HepG2 (cell line): ENCODE results near the gene GGTA1. TPM values are rescaled to one million over a fixed set of nuclear protein-coding genes. Genes with fewer than 3 reads are reported as not detected.

Experiments
- ARNT ChIP-seq: fragments of 450-650 bp; IDR thresholded peaks from 2 replicates; pipeline ENCODE4 v1.6.1; 2017
- ELF4 ChIP-seq: sonication (generic); formaldehyde crosslinking; IDR thresholded peaks from 2 replicates; pipeline ENCODE4 v1.5.0; 2020; ENCODE audit warnings: missing genetic modification reagents, mild to moderate bottlenecking, moderate library complexity, borderline replicate concordance
- HHEX ChIP-seq: IDR thresholded peaks from 2 replicates; pipeline ENCODE4 v1.6.1; 2016; ENCODE audit warnings: control low read depth
- HNF4A ChIP-seq: sonication (generic); formaldehyde crosslinking; IDR thresholded peaks from 2 replicates; pipeline ENCODE4 v1.4.0; 2020; ENCODE audit warnings: missing genetic modification reagents
- MAFF ChIP-seq: IDR thresholded peaks from 2 replicates; pipeline ENCODE4 v1.6.1; 2011; ENCODE audit warnings: low read depth, low read length, improper control_type of control experiment
- NKX3-1 ChIP-seq: sonication (generic); formaldehyde crosslinking; IDR thresholded peaks from 2 replicates; pipeline ENCODE4 v1.5.0; 2020; ENCODE audit warnings: missing genetic modification reagents
- RBM39 ChIP-seq: fragments of 200-400 bp; formaldehyde crosslinking; IDR thresholded peaks from one replicate; pipeline ENCODE4 v1.6.1; 2018; ENCODE audit warnings: antibody characterized with exemption, mild to moderate bottlenecking, low read depth, low read length; ENCODE audit not compliant: poor library complexity, severe bottlenecking
- ZNF274 ChIP-seq: sonication (generic); formaldehyde crosslinking; IDR thresholded peaks from 2 replicates; pipeline ENCODE4 v1.5.1; 2020; ENCODE audit warnings: mild to moderate bottlenecking, missing genetic modification reagents
- ZNF354B ChIP-seq: sonication (generic); formaldehyde crosslinking; IDR thresholded peaks from 2 replicates; pipeline ENCODE4 v1.8.0; 2022; ENCODE audit warnings: mild to moderate bottlenecking, missing genetic modification reagents
- ZNF44 ChIP-seq: sonication (generic); formaldehyde crosslinking; IDR thresholded peaks from 2 replicates; pipeline ENCODE4 v1.5.1; 2020; ENCODE audit warnings: mild to moderate bottlenecking, missing genetic modification reagents
- ZNF546 ChIP-seq: sonication (generic); formaldehyde crosslinking; conservative IDR thresholded peaks from 2 replicates; pipeline ENCODE4 v1.8.1; 2023; ENCODE audit warnings: mild to moderate bottlenecking, missing genetic modification reagents
- ZNF672 ChIP-seq: sonication (generic); formaldehyde crosslinking; IDR thresholded peaks from 2 replicates; pipeline ENCODE4 v1.8.1; 2022; ENCODE audit warnings: missing genetic modification reagents
- ZNF747 ChIP-seq: sonication (generic); formaldehyde crosslinking; IDR thresholded peaks from 2 replicates; pipeline ENCODE4 v1.8.1; 2023; ENCODE audit warnings: missing genetic modification reagents, mild to moderate bottlenecking, borderline replicate concordance
- ZNF792 ChIP-seq: IDR thresholded peaks from 2 replicates; pipeline ENCODE4 v1.6.1; 2016
- polyA plus RNA-seq, 8 experiments: library from polyadenylated mRNA; depleted of rRNA in 3 of 8; stranded (reverse) in 7 of 8; unstranded in 1 of 8; fragments of >200 nt; fragmentation: Illumina TruSeq in 4 of 8; extraction: Trizol in 4 of 8; gene quantifications; 2 replicates each; pipeline versions ENCODE4 v1.2.1 to v1.2.3, GENCODE V29; 2011 to 2016; ENCODE audit warnings: low read depth in 4 of 8, missing spikeins in 1 of 8, mixed read lengths in 1 of 8; ENCODE audit not compliant: insufficient read depth in 1 of 8
- total RNA-seq, 5 experiments: library from RNA; depleted of rRNA; stranded (reverse); fragments of >200 nt; fragmentation: Illumina TruSeq; extraction: Trizol; gene quantifications; 2 replicates each; pipeline ENCODE4 v1.2.3, GENCODE V29; 2016; ENCODE audit warnings: low read depth in 1 of 5
- TF ChIP-seq, protein P1 (sequence below): sonication (generic); formaldehyde crosslinking; IDR thresholded peaks from 2 replicates; pipeline ENCODE4 v1.5.1; 2020; ENCODE audit warnings: mild to moderate bottlenecking, missing genetic modification reagents, moderate library complexity
- TF ChIP-seq, protein P2 (sequence below): fragments of 450-650 bp; IDR thresholded peaks from 2 replicates; pipeline ENCODE4 v1.6.1; 2017
- TF ChIP-seq, protein P3 (sequence below), 2 experiments: sonication (generic) in 1 of 2; formaldehyde crosslinking in 1 of 2; IDR thresholded peaks; 2 replicates each; pipeline versions ENCODE4 v1.5.1 to v1.6.1; 2011 to 2020; ENCODE audit warnings: borderline replicate concordance in 1 of 2, low read depth in 1 of 2, low read length in 1 of 2, mild to moderate bottlenecking in 1 of 2, missing genetic modification reagents in 1 of 2, moderate library complexity in 1 of 2
- TF ChIP-seq, protein P4 (sequence below): sonication (generic); formaldehyde crosslinking; IDR thresholded peaks from 2 replicates; pipeline ENCODE4 v1.4.0; 2020; ENCODE audit warnings: missing genetic modification reagents; ENCODE audit errors: not compliant biosample characterization
- TF ChIP-seq, protein P5 (sequence below): sonication (generic); formaldehyde crosslinking; IDR thresholded peaks from 2 replicates; pipeline ENCODE4 v1.4.0; 2020; ENCODE audit warnings: missing genetic modification reagents

GGTA1 gene
- total and polyA plus RNA-seq, 2 of the 13 experiments (the other 11 are each of a cell fraction or from before 2014, with no cell fraction given): not detected

DNA sequence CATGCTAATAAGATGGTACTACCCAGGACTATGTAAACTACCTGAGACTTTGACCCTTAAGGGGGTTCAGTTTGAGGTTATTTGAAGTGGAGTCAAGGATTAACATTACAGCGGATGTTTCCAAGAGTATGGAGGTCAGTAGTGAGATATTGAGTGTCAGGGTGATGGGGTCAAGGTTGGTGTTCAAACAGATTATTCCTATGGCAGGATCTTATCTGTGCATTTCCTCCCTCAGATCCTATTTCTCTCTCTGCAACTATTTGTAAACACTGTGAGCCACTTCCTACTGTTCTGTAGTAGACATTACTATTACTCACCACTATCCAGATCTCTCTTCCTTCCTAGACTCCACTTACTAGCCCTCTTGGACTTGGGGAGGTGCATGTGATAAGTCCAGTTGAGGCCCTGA, 75.6 kb downstream of the GGTA1 start (continued):
- TF ChIP-seq, protein P1, sequence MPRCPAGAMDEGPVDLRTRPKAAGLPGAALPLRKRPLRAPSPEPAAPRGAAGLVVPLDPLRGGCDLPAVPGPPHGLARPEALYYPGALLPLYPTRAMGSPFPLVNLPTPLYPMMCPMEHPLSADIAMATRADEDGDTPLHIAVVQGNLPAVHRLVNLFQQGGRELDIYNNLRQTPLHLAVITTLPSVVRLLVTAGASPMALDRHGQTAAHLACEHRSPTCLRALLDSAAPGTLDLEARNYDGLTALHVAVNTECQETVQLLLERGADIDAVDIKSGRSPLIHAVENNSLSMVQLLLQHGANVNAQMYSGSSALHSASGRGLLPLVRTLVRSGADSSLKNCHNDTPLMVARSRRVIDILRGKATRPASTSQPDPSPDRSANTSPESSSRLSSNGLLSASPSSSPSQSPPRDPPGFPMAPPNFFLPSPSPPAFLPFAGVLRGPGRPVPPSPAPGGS (CRISPR knock-in tag): no peak
- TF ChIP-seq ZNF44 (CRISPR knock-in tag): no peak
- no peak for TF ChIP-seq MAFF
- no peak for TF ChIP-seq ZNF672 (CRISPR knock-in tag)
- TF ChIP-seq, protein P2, sequence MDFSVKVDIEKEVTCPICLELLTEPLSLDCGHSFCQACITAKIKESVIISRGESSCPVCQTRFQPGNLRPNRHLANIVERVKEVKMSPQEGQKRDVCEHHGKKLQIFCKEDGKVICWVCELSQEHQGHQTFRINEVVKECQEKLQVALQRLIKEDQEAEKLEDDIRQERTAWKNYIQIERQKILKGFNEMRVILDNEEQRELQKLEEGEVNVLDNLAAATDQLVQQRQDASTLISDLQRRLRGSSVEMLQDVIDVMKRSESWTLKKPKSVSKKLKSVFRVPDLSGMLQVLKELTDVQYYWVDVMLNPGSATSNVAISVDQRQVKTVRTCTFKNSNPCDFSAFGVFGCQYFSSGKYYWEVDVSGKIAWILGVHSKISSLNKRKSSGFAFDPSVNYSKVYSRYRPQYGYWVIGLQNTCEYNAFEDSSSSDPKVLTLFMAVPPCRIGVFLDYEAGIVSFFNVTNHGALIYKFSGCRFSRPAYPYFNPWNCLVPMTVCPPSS: no peak
- no peak; the same call in 1 of the 2 replicates for TF ChIP-seq NKX3-1 (CRISPR knock-in tag)
- peak; percentile 95 for TF ChIP-seq HNF4A (CRISPR knock-in tag)
- TF ChIP-seq ARNT: no peak
- TF ChIP-seq, protein P3, sequence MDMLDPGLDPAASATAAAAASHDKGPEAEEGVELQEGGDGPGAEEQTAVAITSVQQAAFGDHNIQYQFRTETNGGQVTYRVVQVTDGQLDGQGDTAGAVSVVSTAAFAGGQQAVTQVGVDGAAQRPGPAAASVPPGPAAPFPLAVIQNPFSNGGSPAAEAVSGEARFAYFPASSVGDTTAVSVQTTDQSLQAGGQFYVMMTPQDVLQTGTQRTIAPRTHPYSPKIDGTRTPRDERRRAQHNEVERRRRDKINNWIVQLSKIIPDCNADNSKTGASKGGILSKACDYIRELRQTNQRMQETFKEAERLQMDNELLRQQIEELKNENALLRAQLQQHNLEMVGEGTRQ (IDR thresholded peaks at IDR 0.05; ENCODE audit: low read depth, low read length): no peak
- TF ChIP-seq, protein P3 (CRISPR knock-in tag; IDR thresholded peaks at IDR 0.05; ENCODE audit: borderline replicate concordance): 0 out of 2 replicates have a peak, but pooled peaks have one; percentile 31
- peak; percentile 73; the same call in 1 of the 2 replicates for TF ChIP-seq ELF4 (CRISPR knock-in tag)
- TF ChIP-seq, protein P4, sequence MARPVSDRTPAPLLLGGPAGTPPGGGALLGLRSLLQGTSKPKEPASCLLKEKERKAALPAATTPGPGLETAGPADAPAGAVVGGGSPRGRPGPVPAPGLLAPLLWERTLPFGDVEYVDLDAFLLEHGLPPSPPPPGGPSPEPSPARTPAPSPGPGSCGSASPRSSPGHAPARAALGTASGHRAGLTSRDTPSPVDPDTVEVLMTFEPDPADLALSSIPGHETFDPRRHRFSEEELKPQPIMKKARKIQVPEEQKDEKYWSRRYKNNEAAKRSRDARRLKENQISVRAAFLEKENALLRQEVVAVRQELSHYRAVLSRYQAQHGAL: no peak
- TF ChIP-seq ZNF274 (CRISPR knock-in tag): no peak
- TF ChIP-seq, protein P5, sequence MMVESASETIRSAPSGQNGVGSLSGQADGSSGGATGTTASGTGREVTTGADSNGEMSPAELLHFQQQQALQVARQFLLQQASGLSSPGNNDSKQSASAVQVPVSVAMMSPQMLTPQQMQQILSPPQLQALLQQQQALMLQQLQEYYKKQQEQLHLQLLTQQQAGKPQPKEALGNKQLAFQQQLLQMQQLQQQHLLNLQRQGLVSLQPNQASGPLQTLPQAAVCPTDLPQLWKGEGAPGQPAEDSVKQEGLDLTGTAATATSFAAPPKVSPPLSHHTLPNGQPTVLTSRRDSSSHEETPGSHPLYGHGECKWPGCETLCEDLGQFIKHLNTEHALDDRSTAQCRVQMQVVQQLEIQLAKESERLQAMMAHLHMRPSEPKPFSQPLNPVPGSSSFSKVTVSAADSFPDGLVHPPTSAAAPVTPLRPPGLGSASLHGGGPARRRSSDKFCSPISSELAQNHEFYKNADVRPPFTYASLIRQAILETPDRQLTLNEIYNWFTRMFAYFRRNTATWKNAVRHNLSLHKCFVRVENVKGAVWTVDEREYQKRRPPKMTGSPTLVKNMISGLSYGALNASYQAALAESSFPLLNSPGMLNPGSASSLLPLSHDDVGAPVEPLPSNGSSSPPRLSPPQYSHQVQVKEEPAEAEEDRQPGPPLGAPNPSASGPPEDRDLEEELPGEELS (CRISPR knock-in tag): peak; percentile 97
- TF ChIP-seq ZNF546 (CRISPR knock-in tag): no peak
- TF ChIP-seq ZNF747 (CRISPR knock-in tag): peak; percentile 76; the same call in 1 of the 2 replicates
- TF ChIP-seq ZNF354B (CRISPR knock-in tag): no peak
- TF ChIP-seq ZNF792: peak; percentile 39; the same call in 1 of the 2 replicates
- no peak for TF ChIP-seq RBM39
- peak; percentile 97 for TF ChIP-seq HHEX (CRISPR knock-in tag)
